Tibial nerve (tissue), 4 donors: ENCODE data around the gene GOLGA2.

Experiments
- CTCF ChIP-seq, 5 experiments: fragments of 200-600 bp in 3 of 5; fragments of 450-650 bp in 2 of 5; sonication (generic) in 3 of 5; IDR thresholded peaks; one replicate each; pipeline ENCODE4 v1.5.1; 2016 to 2019; ENCODE audit warnings: antibody characterized with exemption in 5 of 5, mild to moderate bottlenecking in 3 of 5, moderate library complexity in 2 of 5
- EP300 ChIP-seq, 2 donors: sonication (generic); formaldehyde crosslinking; IDR thresholded peaks; one replicate each; pipeline ENCODE4 v1.6.1; 2017; ENCODE audit warnings: antibody characterized with exemption in 2 of 2, mild to moderate bottlenecking in 1 of 2

DNA sequence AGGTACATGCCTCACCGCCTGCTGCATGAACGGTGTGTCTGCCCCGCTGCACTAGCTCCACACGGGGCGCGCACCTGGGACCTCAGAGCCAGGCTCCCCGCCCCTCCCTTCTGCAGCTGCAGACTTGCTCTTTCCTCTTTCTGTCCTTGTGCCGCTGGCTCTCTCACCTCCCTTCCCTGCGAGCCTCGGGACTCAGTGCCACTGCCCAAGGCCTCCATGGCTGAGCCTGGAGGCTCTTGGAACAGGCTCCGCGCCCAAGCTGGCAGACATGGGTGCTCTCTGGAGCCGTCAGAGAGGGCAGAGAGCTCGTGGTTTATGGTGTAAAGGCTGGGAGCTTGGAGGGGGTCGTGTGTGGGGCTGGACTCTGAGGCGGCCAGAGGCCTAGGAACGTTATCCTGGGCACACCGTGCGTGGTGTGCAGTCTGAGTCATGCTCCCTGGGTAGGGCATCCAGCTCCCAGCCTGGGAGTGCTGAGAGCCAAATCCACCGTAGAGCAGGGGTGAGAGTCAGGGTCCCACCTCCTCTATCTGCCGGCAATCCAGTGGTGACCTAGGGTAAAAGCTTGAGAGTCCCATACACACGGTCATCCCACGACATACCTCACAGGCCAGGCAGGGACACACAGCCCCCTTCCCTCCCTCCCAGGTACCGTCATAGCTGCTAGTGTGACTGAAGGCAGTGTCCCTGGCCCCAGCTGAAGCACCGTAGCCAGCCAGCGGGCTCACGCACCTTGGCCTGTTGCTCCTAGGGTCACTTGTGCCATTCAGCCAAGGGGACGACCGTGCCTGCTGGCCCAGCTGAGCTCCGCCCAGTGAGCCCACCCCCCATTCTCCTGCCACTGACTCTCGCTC is 22.4 kb downstream of the GOLGA2 start:
- TF ChIP-seq CTCF (IDR thresholded peaks at IDR 0.05) (no peak), EP300 (IDR thresholded peaks at IDR 0.05) (no peak)
